Posterior cingulate gyrus (tissue), 11 donors: Measurements from ENCODE around the gene GUK1.

Source experiments
- DNase-seq, 10 donors: peaks; one replicate each; pipeline versions ENCODE4 v3.0.0 to v3.0.0-alpha.2; 2020 to 2021; ENCODE audit warnings: mixed read lengths in 3 of 10
- intact Hi-C: fragments of 100-400 bp; cut with DNase I; formaldehyde crosslinking; loops from one replicate; pipeline ENCODE4 v1.15.1; 2023

The GUK1 gene

GRCh38 chr1:228139931-228140723 lies at the start of gene GUK1:
Gene GUK1, plus strand, starts transcription at chr1:228140279. Its CDS starts 24 bp downstream, at chr1:228140303.
- intact Hi-C loops: loop anchor here (1.0 to 10.0 kb wide), 2 partner anchors 26 to 265 kb away; partner anchors contain the start of gene TRIM11

GRCh38 chr1:228090613-228091081 lies 49.4 kb upstream of the GUK1 start:
- peak in 1 of 10 donors; percentile 89 for DNase-seq
- intact Hi-C loops: no loop called here

More at GRCh38 chr1:228139931-228140723, at the start of gene GUK1:
- peak; percentile 95 to 100 (median 100) for DNase-seq

GRCh38 chr1:228091084-228091483 lies 49.0 kb upstream of the GUK1 start:
- intact Hi-C loops: no loop called here
- DNase-seq: no peak

GRCh38 chr1:228092342-228093049 lies 47.6 kb upstream of the GUK1 start:
- intact Hi-C loops: no loop called here
- peak in 1 of 10 donors; percentile 46 for DNase-seq

GRCh38 chr1:228093050-228093906 lies 46.8 kb upstream of the GUK1 start:
- intact Hi-C loops: no loop called here
- peak in 2 of 10 donors; percentile 59 to 70 for DNase-seq

GRCh38 chr1:228094432-228095016 lies 45.6 kb upstream of the GUK1 start:
- peak in 1 of 10 donors; percentile 57 for DNase-seq

GRCh38 chr1:228095161-228095560 lies 44.9 kb upstream of the GUK1 start:
- DNase-seq: peak in 1 of 10 donors; percentile 21
- intact Hi-C loops: no loop called here

More at GRCh38 chr1:228094432-228095016, 45.6 kb upstream of the GUK1 start:
- intact Hi-C loops: no loop called here

GRCh38 chr1:228095938-228096337 lies 44.1 kb upstream of the GUK1 start:
- intact Hi-C loops: no loop called here
- peak in 2 of 10 donors; percentile 3 to 20 for DNase-seq

- intact Hi-C loops: no loop called here
- DNase-seq: peak in 1 of 10 donors; percentile 41
Observed at GRCh38 chr1:228096416-228097332, 43.4 kb upstream of the GUK1 start.

GRCh38 chr1:228097333-228098081 lies 42.6 kb upstream of the GUK1 start:
- peak in 2 of 10 donors; percentile 75 to 82 for DNase-seq
- intact Hi-C loops: no loop called here

- DNase-seq: peak in 2 of 10 donors; percentile 80 to 82
- intact Hi-C loops: no loop called here
Observed at GRCh38 chr1:228098323-228098931, 41.7 kb upstream of the GUK1 start.

- DNase-seq: peak in 1 of 10 donors; percentile 62
- intact Hi-C loops: no loop called here
Observed at GRCh38 chr1:228099331-228099732, 40.7 kb upstream of the GUK1 start.

GRCh38 chr1:228100822-228101613 lies 39.1 kb upstream of the GUK1 start:
- intact Hi-C loops: no loop called here
- peak in 2 of 10 donors; percentile 77 to 80 for DNase-seq

- intact Hi-C loops: no loop called here
- no peak for DNase-seq
Observed at GRCh38 chr1:228101614-228101993, 38.5 kb upstream of the GUK1 start.

- peak in 2 of 10 donors; percentile 80 to 88 for DNase-seq
- intact Hi-C loops: loop anchor here (2.0 kb wide), 1 partner anchor 19 kb away; the partner anchor contains the start of gene ARF1
Observed at GRCh38 chr1:228101994-228102790, 37.9 kb upstream of the GUK1 start.
